Neuronal stem cell (in vitro differentiated cells): Measurements from ENCODE around the gene ARFGAP3.
"Not testable (repeated sequence)": the region's sequence is repeated elsewhere in the genome, so short reads cannot be mapped to it uniquely, and the experiment has no call there.

ENCODE experiments used
- DNase-seq: peaks from one replicate; pipeline ENCODE4 v3.0.0-alpha.2; 2013; ENCODE audit warnings: low spot score
- H2AFZ ChIP-seq: one replicate; pipeline ENCODE4 v1.6.1; 2013; ENCODE audit warnings: mild to moderate bottlenecking, low read length, inconsistent platforms
- H2AK5ac ChIP-seq: 2 replicates; pipeline ENCODE4 v1.6.1; 2013; ENCODE audit warnings: low read depth, mild to moderate bottlenecking, inconsistent platforms, low read length, moderate library complexity, mixed read lengths
- H2BK120ac ChIP-seq: 2 replicates; pipeline ENCODE4 v1.6.1; 2013; ENCODE audit warnings: low read depth, mild to moderate bottlenecking, inconsistent platforms, low read length, moderate library complexity, mixed read lengths
- H2BK12ac ChIP-seq: one replicate; pipeline ENCODE4 v1.6.1; 2013; ENCODE audit warnings: low read length, inconsistent platforms
- H2BK15ac ChIP-seq: 2 replicates; pipeline ENCODE4 v1.6.1; 2013; ENCODE audit warnings: mild to moderate bottlenecking, low read length, inconsistent platforms, mixed read lengths
- H2BK5ac ChIP-seq: one replicate; pipeline ENCODE4 v1.6.1; 2013; ENCODE audit warnings: inconsistent platforms, mild to moderate bottlenecking, low read length, moderate library complexity
- H3K14ac ChIP-seq: one replicate; pipeline ENCODE4 v1.6.1; 2013; ENCODE audit warnings: low read length, inconsistent platforms
- H3K18ac ChIP-seq: 2 replicates; pipeline ENCODE4 v1.6.1; 2013; ENCODE audit warnings: low read length, inconsistent platforms
- H3K23ac ChIP-seq: 2 replicates; pipeline ENCODE4 v1.6.1; 2013; ENCODE audit warnings: low read depth, mild to moderate bottlenecking, mixed read lengths, low read length, inconsistent platforms; ENCODE audit not compliant: poor library complexity
- H3K27ac ChIP-seq: replicated peaks from 3 replicates; pipeline ENCODE4 v1.5.1; 2013; ENCODE audit warnings: low read length, inconsistent platforms
- H3K27me3 ChIP-seq, 3 experiments: 2 replicates each; pipeline ENCODE4 v1.6.1; 2013; ENCODE audit warnings: low read length in 3 of 3, mild to moderate bottlenecking in 2 of 3, inconsistent platforms in 1 of 3, low read depth in 1 of 3, mixed read lengths in 1 of 3, moderate library complexity in 1 of 3; ENCODE audit not compliant: control insufficient read depth in 3 of 3, insufficient read depth in 3 of 3
- H3K36me3 ChIP-seq, 2 donors: replicated peaks in 1 of 2; 2 replicates each; pipeline ENCODE4 v1.6.1; 2013; ENCODE audit warnings: low read length in 2 of 2; ENCODE audit not compliant: control insufficient read depth in 2 of 2, insufficient read depth in 2 of 2
- H3K4ac ChIP-seq: 2 replicates; pipeline ENCODE4 v1.6.1; 2013; ENCODE audit warnings: inconsistent platforms, mild to moderate bottlenecking, low read length, moderate library complexity
- H3K4me1 ChIP-seq, 2 donors: 1 replicate in 1 of 2; 2 replicates in 1 of 2; pipeline ENCODE4 v1.6.1; 2013; ENCODE audit warnings: low read length in 2 of 2, low read depth in 1 of 2; ENCODE audit not compliant: control insufficient read depth in 2 of 2, insufficient read depth in 1 of 2
- H3K4me2 ChIP-seq: one replicate; pipeline ENCODE4 v1.6.1; 2013; ENCODE audit warnings: mild to moderate bottlenecking, low read length, inconsistent platforms; ENCODE audit not compliant: insufficient read depth, poor library complexity, severe bottlenecking
- H3K4me3 ChIP-seq, 2 donors: 2 replicates each; pipeline ENCODE4 v1.5.1; 2013; ENCODE audit warnings: low read length in 2 of 2, mild to moderate bottlenecking in 2 of 2, inconsistent platforms in 1 of 2, moderate library complexity in 1 of 2
- H3K79me1 ChIP-seq: one replicate; pipeline ENCODE4 v1.6.1; 2013; ENCODE audit warnings: low read depth, mild to moderate bottlenecking, inconsistent platforms, low read length, moderate library complexity
- H3K9ac ChIP-seq: one replicate; pipeline ENCODE4 v1.6.1; 2013; ENCODE audit warnings: mild to moderate bottlenecking, low read depth, low read length, inconsistent platforms; ENCODE audit not compliant: poor library complexity
- H3K9me3 ChIP-seq, 2 donors: replicated peaks in 1 of 2; 2 replicates each; pipeline versions ENCODE3 to v1.6.1; 2013; ENCODE audit warnings: low read length in 2 of 2, mild to moderate bottlenecking in 2 of 2, inconsistent platforms in 1 of 2, low read depth in 1 of 2, mixed read lengths in 1 of 2, moderate library complexity in 1 of 2; ENCODE audit not compliant: control insufficient read depth in 2 of 2, insufficient read depth in 1 of 2
- H4K8ac ChIP-seq: one replicate; pipeline ENCODE4 v1.6.1; 2013; ENCODE audit warnings: low read depth, mild to moderate bottlenecking, inconsistent platforms, low read length, moderate library complexity
- H4K91ac ChIP-seq: one replicate; pipeline ENCODE4 v1.6.1; 2013; ENCODE audit warnings: low read length, low read depth, mild to moderate bottlenecking, inconsistent platforms; ENCODE audit not compliant: poor library complexity
- WGBS, 2 donors: extraction: QIAGEN DNeasy Blood & Tissue Kit; methylation state at CpG; one replicate each; pipeline ENCODE4 v1.1.7; 2013; ENCODE audit warnings: missing lambda C conversion rate in 2 of 2, mixed read lengths in 1 of 2; ENCODE audit not compliant: insufficient read length in 2 of 2, insufficient replicate concordance in 1 of 2; ENCODE audit errors: extremely low coverage in 2 of 2; 5-methylcytosine and 5-hydroxymethylcytosine counted together

The ARFGAP3 gene

DNA sequence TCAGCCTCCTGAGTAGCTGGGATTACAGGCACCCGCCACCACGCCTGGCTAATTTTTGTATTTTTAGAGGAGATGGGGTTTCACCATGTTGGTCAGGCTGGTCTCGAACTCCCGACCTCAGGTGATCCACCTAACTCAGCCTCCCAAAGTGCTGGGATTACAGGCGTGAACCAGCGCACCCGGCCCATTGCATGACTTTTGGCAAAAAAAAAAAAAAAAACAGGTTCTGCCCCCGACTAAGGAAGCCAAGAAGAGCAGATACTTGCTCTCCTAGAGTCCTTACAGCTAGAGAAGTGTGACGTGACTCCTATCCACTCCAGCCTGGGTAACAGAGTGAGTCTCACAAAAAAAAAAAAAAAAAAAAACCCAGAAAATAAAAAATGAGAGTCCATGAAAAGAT lies 74.8 kb downstream of the ARFGAP3 start:
- not testable (repeated sequence) for H4K91ac ChIP-seq, H2AK5ac ChIP-seq, H3K4ac ChIP-seq, H3K18ac ChIP-seq, H2BK12ac ChIP-seq, H2BK5ac ChIP-seq, H2BK120ac ChIP-seq, H3K4me1 ChIP-seq, H4K8ac ChIP-seq, H3K9ac ChIP-seq, H2BK15ac ChIP-seq, H3K79me1 ChIP-seq, H3K14ac ChIP-seq, H3K9me3 ChIP-seq, H3K4me2 ChIP-seq, H3K27me3 ChIP-seq, H2AFZ ChIP-seq, H3K4me3 ChIP-seq, H3K27ac ChIP-seq, DNase-seq, H3K36me3 ChIP-seq, H3K23ac ChIP-seq
- WGBS, 2 donors: no CpG with 5 or more reads among the region's 9 CpGs

DNA sequence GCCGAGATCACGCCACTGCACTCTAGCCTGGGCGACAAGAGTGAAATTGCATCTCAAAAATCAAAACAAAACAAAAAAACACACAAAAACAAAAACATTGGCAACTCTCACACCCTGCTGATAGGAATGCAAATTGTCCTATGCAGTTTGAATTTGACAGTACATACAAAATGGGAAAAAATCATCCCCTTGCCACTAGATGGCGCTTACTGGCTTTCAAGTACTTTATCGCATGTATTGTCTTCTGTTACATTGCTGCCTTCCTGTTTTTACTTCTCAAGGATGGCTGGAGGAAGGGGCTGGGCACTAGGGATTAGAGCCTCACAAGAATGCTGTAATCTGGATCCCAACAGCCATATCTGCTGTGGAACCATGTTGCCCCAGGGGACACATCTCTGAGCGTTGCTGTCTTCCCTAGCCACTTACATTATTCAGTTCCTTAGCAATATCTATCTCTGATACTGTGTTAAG lies 77.0 kb downstream of the ARFGAP3 start:
- no peak overlapping the region for H2AK5ac ChIP-seq
- H3K4me2 ChIP-seq: no peak overlapping the region
- H3K4ac ChIP-seq: no peak overlapping the region
- H3K14ac ChIP-seq: no peak overlapping the region
- H3K9ac ChIP-seq: no peak overlapping the region
- H3K79me1 ChIP-seq: no peaks in the 10 kb centered on the region
- H3K18ac ChIP-seq: no peak overlapping the region
- peak overlapping the region; percentile 57 for H2AFZ ChIP-seq
- H3K36me3 ChIP-seq: no peaks in the 10 kb centered on the region
- no peak overlapping the region for H4K8ac ChIP-seq
- no peaks in the 10 kb centered on the region for H3K27me3 ChIP-seq
- no peak overlapping the region for H2BK12ac ChIP-seq
- peaks cover 0 to 1% of the 10 kb centered on the region in 2 donors for H3K4me1 ChIP-seq
- H2BK5ac ChIP-seq: no peak overlapping the region
- no CpG with 5 or more reads among the region's 6 CpGs for WGBS, 2 donors
- peak; percentile 89 for DNase-seq
- H3K4me3 ChIP-seq: no peak overlapping the region
- H3K27ac ChIP-seq: no peak overlapping the region
- H4K91ac ChIP-seq: no peak overlapping the region
- no peaks in the 10 kb centered on the region for H3K9me3 ChIP-seq
- H2BK15ac ChIP-seq: no peak overlapping the region
- no peak overlapping the region for H3K23ac ChIP-seq
- no peak overlapping the region for H2BK120ac ChIP-seq

DNA sequence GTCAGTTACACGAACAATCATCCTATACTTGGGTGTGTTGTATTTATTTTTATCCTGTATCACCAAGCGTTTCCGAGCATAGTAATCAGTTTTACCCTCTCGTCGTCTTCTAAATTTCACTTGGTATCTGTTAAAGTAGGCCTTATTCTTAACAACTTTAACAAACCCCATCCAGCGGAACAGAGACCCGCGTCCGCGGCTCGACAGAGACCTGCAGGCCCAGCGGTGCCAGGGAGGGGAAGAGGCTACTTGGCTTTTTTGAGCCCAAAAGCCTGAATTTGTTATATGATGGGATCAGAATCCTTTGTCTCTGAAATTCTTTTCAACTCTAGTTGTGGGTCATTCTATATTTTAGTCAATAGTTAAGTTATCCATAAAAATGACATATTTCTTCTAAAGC lies 79.9 kb downstream of the ARFGAP3 start:
- Histone ChIP-seq H3K79me1 (no peaks in the 10 kb centered on the region), H4K91ac (no peak overlapping the region), H2BK120ac (no peak overlapping the region), H4K8ac (no peak overlapping the region), H3K4me3 (no peak overlapping the region), H3K4me1 (peaks cover 1 to 3% of the 10 kb centered on the region in 2 donors), H2AK5ac (no peak overlapping the region), H2BK12ac (no peak overlapping the region), H3K4ac (no peak overlapping the region), H3K36me3 (no peaks in the 10 kb centered on the region), H2BK15ac (no peak overlapping the region), H3K14ac (no peak overlapping the region), H2AFZ (no peak overlapping the region), H3K9ac (no peak overlapping the region), H2BK5ac (no peak overlapping the region), H3K4me2 (no peak overlapping the region), H3K27ac (no peak overlapping the region), H3K18ac (no peak overlapping the region), H3K23ac (no peak overlapping the region), H3K27me3 (peaks cover 0 to 6% (median 0%) of the 10 kb centered on the region in 3 experiments), H3K9me3 (no peaks in the 10 kb centered on the region)
- no peak for DNase-seq
- no CpG with 5 or more reads among the region's 12 CpGs for WGBS, 2 donors

DNA sequence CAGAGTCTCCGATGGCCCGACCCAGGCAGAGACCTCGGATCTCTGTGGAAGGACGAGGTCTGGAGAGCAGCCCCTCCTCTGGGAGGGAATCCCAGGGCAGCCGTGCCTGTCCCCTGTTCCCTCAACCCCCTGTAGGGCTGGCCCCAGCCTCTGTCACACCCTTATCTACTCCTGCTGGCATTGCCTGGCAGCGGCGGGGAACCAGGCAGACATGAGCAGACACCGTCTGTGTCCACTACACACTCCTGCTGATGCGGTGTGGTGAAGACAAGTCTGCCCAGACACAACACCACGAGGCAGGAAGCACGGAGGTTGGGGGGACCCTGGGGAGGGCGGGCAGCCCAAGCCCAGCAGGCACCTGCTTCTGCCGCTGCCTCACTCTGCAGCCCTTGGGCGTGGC lies 83.9 kb downstream of the ARFGAP3 start:
- no peak overlapping the region for H2BK12ac ChIP-seq
- H3K23ac ChIP-seq: peak overlapping the region; percentile 1
- H3K9me3 ChIP-seq: no peaks in the 10 kb centered on the region
- peak overlapping the region; percentile 56 for H2AK5ac ChIP-seq
- no peak overlapping the region for H3K4me2 ChIP-seq
- no peaks in the 10 kb centered on the region for H3K36me3 ChIP-seq
- peak overlapping the region; percentile 30 for H3K9ac ChIP-seq
- peak overlapping the region; percentile 94 for H3K14ac ChIP-seq
- no peak overlapping the region for H4K91ac ChIP-seq
- peaks cover 0 to 12% of the 10 kb centered on the region in 2 donors for H3K4me1 ChIP-seq
- no CpG with 5 or more reads among the region's 14 CpGs for WGBS, 2 donors
- no peak overlapping the region for H4K8ac ChIP-seq
- H3K27me3 ChIP-seq: peaks cover 0 to 6% (median 0%) of the 10 kb centered on the region in 3 experiments
- H2BK120ac ChIP-seq: no peak overlapping the region
- no peak overlapping the region for H3K4ac ChIP-seq
- H2AFZ ChIP-seq: peak overlapping the region; percentile 59
- no peaks in the 10 kb centered on the region for H3K79me1 ChIP-seq
- H3K18ac ChIP-seq: peak overlapping the region; percentile 38
- H3K27ac ChIP-seq: no peak overlapping the region
- no peak overlapping the region for H2BK5ac ChIP-seq
- DNase-seq: no peak
- H3K4me3 ChIP-seq: no peak overlapping the region
- peak overlapping the region; percentile 38 for H2BK15ac ChIP-seq
